A549 (cell line): Measurements from ENCODE around the gene TMEM108. TPM values are rescaled to one million over a fixed set of nuclear protein-coding genes. Genes with fewer than 3 reads are reported as not detected.

Experiments used
- ATAC-seq, 2 experiments: fragments of 200-7000 bp in 1 of 2; fragments of >200 bp in 1 of 2; cut with Nextera tagmentation in 1 of 2; cut with Tn5 transposase in 1 of 2; 3 replicates each; pipeline versions ENCODE4 v1.8.0 to v1.9.1; 2018 to 2020; ENCODE audit warnings: mild to moderate bottlenecking in 1 of 2, moderate library complexity in 1 of 2
- CTCF ChIA-PET: fragments of 300-600 bp; sonication (Branson Sonifier 250); formaldehyde crosslinking; extraction: SDS; loops from one replicate; lab custom pipeline; 2021; ENCODE audit warnings: antibody characterized with exemption, inconsistent platforms; lab: Yijun Ruan, JAX
- POLR2A ChIA-PET: fragments of 350-600 bp; formaldehyde crosslinking; extraction: SDS; loops from one replicate; lab custom pipeline; 2021; ENCODE audit warnings: antibody characterized with exemption, inconsistent platforms; lab: Yijun Ruan, JAX
- DNase-seq, 2 experiments: peaks; one replicate each; pipeline versions ENCODE4 v3.0.0 to v3.0.0-alpha.2; 2011 to 2016; ENCODE audit warnings: low read depth in 1 of 2, low spot score in 1 of 2
- FAIRE-seq: peaks from 2 replicates; lab custom pipeline; 2011; peaks lifted over from hg19 to GRCh38; lab: Jason Lieb, UNC
- H3K27ac ChIP-seq, 2 experiments: fragments of >200 bp; sonication (Bioruptor Twin); formaldehyde crosslinking; 3 replicates each; pipeline ENCODE4 v1.5.1; 2016 to 2017
- H3K4me1 ChIP-seq: fragments of >200 bp; sonication (Bioruptor Twin); formaldehyde crosslinking; 3 replicates; pipeline ENCODE4 v1.6.1; 2016
- H3K4me2 ChIP-seq: fragments of >200 bp; sonication (Bioruptor Twin); formaldehyde crosslinking; 3 replicates; pipeline ENCODE4 v1.6.1; 2016
- H3K4me3 ChIP-seq: fragments of >200 bp; sonication (Bioruptor Twin); formaldehyde crosslinking; 3 replicates; pipeline ENCODE4 v1.5.1; 2016
- H3K9me3 ChIP-seq: fragments of >200 bp; sonication (Bioruptor Twin); formaldehyde crosslinking; 3 replicates; pipeline ENCODE4 v1.6.1; 2016
- ATOH8 ChIP-seq: fragments of 250-450 bp; sonication (Bioruptor Pico); IDR thresholded peaks from 2 replicates; pipeline ENCODE4 v1.5.0; 2020; ENCODE audit warnings: low read depth, mild to moderate bottlenecking, moderate library complexity
- BHLHE40 ChIP-seq: IDR thresholded peaks from 2 replicates; pipeline ENCODE4 v1.6.1; 2012; ENCODE audit warnings: low read depth, low read length, inconsistent platforms
- CBX8 ChIP-seq: fragments of 200-600 bp; sonication (generic); IDR thresholded peaks from 2 replicates; pipeline ENCODE4 v1.6.1; 2016
- CHD4 ChIP-seq: fragments of 200-600 bp; sonication (generic); IDR thresholded peaks from 2 replicates; pipeline ENCODE4 v1.6.1; 2016; ENCODE audit warnings: antibody characterized with exemption, mild to moderate bottlenecking, borderline replicate concordance
- CTCF ChIP-seq: fragments of >200 bp; sonication (Bioruptor Twin); formaldehyde crosslinking; IDR thresholded peaks from 3 replicates; pipeline ENCODE4 v1.5.1; 2016
- EHF ChIP-seq: fragments of 250-450 bp; sonication (Bioruptor Pico); IDR thresholded peaks from 2 replicates; pipeline ENCODE4 v1.5.0; 2020; ENCODE audit warnings: mild to moderate bottlenecking
- EHMT2 ChIP-seq: fragments of 200-600 bp; sonication (generic); IDR thresholded peaks from 2 replicates; pipeline ENCODE4 v1.6.1; 2016; ENCODE audit warnings: antibody characterized with exemption, low read depth, mild to moderate bottlenecking, moderate library complexity
- EP300 ChIP-seq, 2 experiments: fragments of >200 bp; sonication (Bioruptor Twin); formaldehyde crosslinking; IDR thresholded peaks; 2 replicates in 1 of 2; 3 replicates in 1 of 2; pipeline ENCODE4 v1.6.1; 2016 to 2017
- ESRRA ChIP-seq: fragments of 150-350 bp; IDR thresholded peaks from 2 replicates; pipeline ENCODE4 v1.6.1; 2014; ENCODE audit warnings: mild to moderate bottlenecking, low read length, borderline replicate concordance
- FOXS1 ChIP-seq: fragments of 250-450 bp; sonication (Bioruptor Pico); IDR thresholded peaks from 2 replicates; pipeline ENCODE4 v1.5.0; 2020; ENCODE audit warnings: mild to moderate bottlenecking, moderate library complexity
- GATA3 ChIP-seq: IDR thresholded peaks from 2 replicates; pipeline ENCODE4 v1.6.1; 2012; ENCODE audit warnings: borderline replicate concordance
- HEYL ChIP-seq: fragments of 250-450 bp; sonication (Bioruptor Pico); IDR thresholded peaks from 2 replicates; pipeline ENCODE4 v1.8.0; 2021; ENCODE audit warnings: mild to moderate bottlenecking, moderate library complexity
- HOXA7 ChIP-seq: fragments of 250-450 bp; sonication (Bioruptor Pico); IDR thresholded peaks from 2 replicates; pipeline ENCODE4 v1.5.0; 2020; ENCODE audit warnings: mild to moderate bottlenecking, moderate library complexity
- JUNB ChIP-seq: fragments of >200 bp; sonication (Bioruptor Twin); formaldehyde crosslinking; IDR thresholded peaks from 2 replicates; pipeline ENCODE4 v1.6.1; 2016
- MAX ChIP-seq: IDR thresholded peaks from 2 replicates; pipeline ENCODE4 v1.6.1; 2012
- MAZ ChIP-seq: fragments of 150-350 bp; IDR thresholded peaks from 2 replicates; pipeline ENCODE4 v1.6.1; 2014; ENCODE audit warnings: antibody characterized with exemption, low read depth, low read length, borderline replicate concordance
- NPAS2 ChIP-seq: fragments of 250-450 bp; sonication (Bioruptor Pico); IDR thresholded peaks from 2 replicates; pipeline ENCODE4 v1.8.0; 2022; ENCODE audit warnings: mild to moderate bottlenecking, moderate library complexity, borderline replicate concordance
- NR3C1 ChIP-seq: fragments of >200 bp; sonication (Bioruptor Twin); formaldehyde crosslinking; IDR thresholded peaks from 3 replicates; pipeline ENCODE4 v1.6.1; 2017
- PBX3 ChIP-seq: IDR thresholded peaks from 2 replicates; pipeline ENCODE4 v1.6.1; 2012
- RAD21 ChIP-seq, 2 experiments: fragments of >200 bp in 1 of 2; sonication (Bioruptor Twin) in 1 of 2; formaldehyde crosslinking in 1 of 2; IDR thresholded peaks in 1 of 2; conservative IDR thresholded peaks in 1 of 2; 2 replicates in 1 of 2; 3 replicates in 1 of 2; pipeline ENCODE4 v1.6.1; 2012 to 2018; ENCODE audit warnings: inconsistent platforms in 1 of 2
- RNF2 ChIP-seq: fragments of 200-600 bp; sonication (generic); IDR thresholded peaks from 2 replicates; pipeline ENCODE4 v1.6.1; 2016; ENCODE audit warnings: low read depth, mild to moderate bottlenecking, antibody characterized with exemption, moderate library complexity, borderline replicate concordance
- TP53 ChIP-seq: fragments of 250-450 bp; sonication (Bioruptor Pico); IDR thresholded peaks from 2 replicates; pipeline ENCODE4 v1.5.0; 2021; ENCODE audit warnings: mild to moderate bottlenecking, moderate library complexity
- USF2 ChIP-seq: fragments of 450-650 bp; IDR thresholded peaks from 2 replicates; pipeline ENCODE4 v1.6.1; 2014; ENCODE audit warnings: antibody characterized with exemption
- ZC3H11A ChIP-seq: fragments of 450-650 bp; IDR thresholded peaks from 2 replicates; pipeline ENCODE4 v1.6.1; 2014; ENCODE audit warnings: antibody characterized with exemption, mild to moderate bottlenecking
- ZNF302 ChIP-seq: fragments of 250-450 bp; sonication (Bioruptor Pico); IDR thresholded peaks from 2 replicates; pipeline ENCODE4 v1.9.0; 2021; ENCODE audit warnings: inconsistent platforms, mild to moderate bottlenecking, moderate library complexity
- WGBS: methylation state at CpG from one replicate; pipeline ENCODE4 v1.1.6; 2017; ENCODE audit errors: missing lambda C conversion rate; 5-methylcytosine and 5-hydroxymethylcytosine counted together
- polyA plus RNA-seq, 4 experiments: library from polyadenylated mRNA; depleted of rRNA in 3 of 4; stranded (reverse); fragments of >200 nt; fragmentation: RNase III in 1 of 4; extraction: RNeasy Plus Mini Kit Qiagen cat#74134 plus additional on column Dnase treatment in 1 of 4; gene quantifications; 2 replicates in 3 of 4; 3 replicates in 1 of 4; pipeline ENCODE4 v1.2.3, GENCODE V29; 2011 to 2017

TMEM108 gene
- polyA plus RNA-seq, 2 of the 4 experiments (the other 2 are of a cell fraction) = not detected

- ATAC-seq (no peak), FAIRE-seq (no peak), DNase-seq (no peak)
- Histone ChIP-seq H3K27ac (no peak overlapping the region), H3K4me3 (no peak overlapping the region), H3K4me2 (no peak overlapping the region), H3K4me1 (no peaks in the 10 kb centered on the region), H3K9me3 (no peaks in the 10 kb centered on the region)
- CTCF ChIA-PET = no interaction called here
- TF ChIP-seq USF2 (no peak), ESRRA (no peak), HEYL (CRISPR knock-in tag) (no peak), RAD21 (conservative IDR thresholded peaks at IDR 0.05 in 1 of 2, IDR thresholded peaks at IDR 0.05 in 1 of 2) (no peak), EHF (CRISPR knock-in tag) (no peak), TP53 (CRISPR knock-in tag) (no peak), CHD4 (no peak), EP300 (IDR thresholded peaks at IDR 0.05) (no peak), EHMT2 (no peak), NR3C1 (no peak), MAZ (no peak), GATA3 (no peak), JUNB (no peak)
- POLR2A ChIA-PET = no interaction called here
Observed at GRCh38 chr3:133117342-133117741, 79.2 kb downstream of the TMEM108 start.

GRCh38 chr3:133119176-133119575 is 81.0 kb downstream of the TMEM108 start:
- ATAC-seq = no peak
- WGBS = 23% methylated on average over 2 of the region's 2 CpGs

More at GRCh38 chr3:133119176-133119575, 81.0 kb downstream of the TMEM108 start:
- Histone ChIP-seq H3K4me3 (no peak overlapping the region), H3K4me1 (no peaks in the 10 kb centered on the region), H3K27ac (no peak overlapping the region), H3K4me2 (no peak overlapping the region), H3K9me3 (no peaks in the 10 kb centered on the region)
- ChIA-PET POLR2A (no interaction called here), CTCF (no interaction called here)
- no peak for TF ChIP-seq MAX
- no peak for TF ChIP-seq NPAS2 (CRISPR knock-in tag)
- TF ChIP-seq HOXA7 = no peak
- TF ChIP-seq BHLHE40 = no peak
- TF ChIP-seq PBX3 = no peak
- no peak for TF ChIP-seq ZNF302 (CRISPR knock-in tag)
- no peak for TF ChIP-seq FOXS1 (CRISPR knock-in tag)
- TF ChIP-seq CTCF = no peak
- no peak for TF ChIP-seq ATOH8 (CRISPR knock-in tag)
- TF ChIP-seq CBX8 = no peak
- no peak for TF ChIP-seq HEYL (CRISPR knock-in tag)
- no peak for TF ChIP-seq GATA3
- no peak for TF ChIP-seq RNF2
- no peak for TF ChIP-seq ZC3H11A
- DNase-seq = no peak
- no peak for FAIRE-seq
